Measurements from ENCODE around the gene SPIRE1. TPM values are rescaled to one million over a fixed set of nuclear protein-coding genes. Genes with fewer than 3 reads are reported as not detected.

Gene SPIRE1
- total RNA-seq, result 1 to 10 TPM; 1.1 to 3.5 TPM
- 2.4 to 8.1 reads per million in 2 donors for total RNA-seq

- DNase-seq, result peak; percentile 18 to 42 (median 34)
Observed at GRCh38 chr18:12657684-12658425, at the start of gene SPIRE1. TSS of gene SPIRE1 (minus strand) at chr18:12658107. CDS start at chr18:12657866, 241 bp downstream.

GRCh38 chr18:12703664-12704063 is 45.8 kb upstream of the SPIRE1 start:
- peaks cover 5% of the 10 kb centered on the region for H3K36me3 Mint-ChIP-seq (ENCODE audit: low read depth)
- DNase-seq (no peak), ATAC-seq (no peak)
- H3K4me1 Mint-ChIP-seq, result peaks cover 37% of the 10 kb centered on the region
- H3K4me3 Mint-ChIP-seq, result peak overlapping the region; percentile 97
- no peaks in the 10 kb centered on the region for H3K9me3 ChIP-seq (ENCODE audit: control insufficient read depth, low read length, poor library complexity, severe bottlenecking)
- H3K27ac Mint-ChIP-seq, result peak overlapping the region; percentile 97
- no peaks in the 10 kb centered on the region for H3K27me3 Mint-ChIP-seq

More at GRCh38 chr18:12657684-12658425, at the start of gene SPIRE1:
- no peaks in the 10 kb centered on the region for H3K36me3 Mint-ChIP-seq (ENCODE audit: low read depth)
- no peaks in the 10 kb centered on the region for H3K27me3 Mint-ChIP-seq
- H3K27ac Mint-ChIP-seq, result peak within 1 kb of the TSS; percentile 57
- ATAC-seq, result peak; percentile 64
- H3K9me3 ChIP-seq (ENCODE audit: control insufficient read depth, low read length, poor library complexity, severe bottlenecking), result no peaks in the 10 kb centered on the region
- H3K4me3 Mint-ChIP-seq, result peak within 1 kb of the TSS; percentile 84
- H3K4me1 Mint-ChIP-seq, result peaks cover 15% of the 10 kb centered on the region

- Mint-ChIP-seq H3K36me3 (ENCODE audit: low read depth) (peaks cover 7% of the 10 kb centered on the region), H3K27me3 (no peaks in the 10 kb centered on the region), H3K4me1 (peaks cover 39% of the 10 kb centered on the region), H3K4me3 (peak overlapping the region; percentile 97), H3K27ac (peak overlapping the region; percentile 97)
- ATAC-seq, result peak; percentile 55
- no peak for DNase-seq
- no peaks in the 10 kb centered on the region for H3K9me3 ChIP-seq (ENCODE audit: control insufficient read depth, low read length, poor library complexity, severe bottlenecking)
Observed at GRCh38 chr18:12703096-12703567, 45.2 kb upstream of the SPIRE1 start.

DNA sequence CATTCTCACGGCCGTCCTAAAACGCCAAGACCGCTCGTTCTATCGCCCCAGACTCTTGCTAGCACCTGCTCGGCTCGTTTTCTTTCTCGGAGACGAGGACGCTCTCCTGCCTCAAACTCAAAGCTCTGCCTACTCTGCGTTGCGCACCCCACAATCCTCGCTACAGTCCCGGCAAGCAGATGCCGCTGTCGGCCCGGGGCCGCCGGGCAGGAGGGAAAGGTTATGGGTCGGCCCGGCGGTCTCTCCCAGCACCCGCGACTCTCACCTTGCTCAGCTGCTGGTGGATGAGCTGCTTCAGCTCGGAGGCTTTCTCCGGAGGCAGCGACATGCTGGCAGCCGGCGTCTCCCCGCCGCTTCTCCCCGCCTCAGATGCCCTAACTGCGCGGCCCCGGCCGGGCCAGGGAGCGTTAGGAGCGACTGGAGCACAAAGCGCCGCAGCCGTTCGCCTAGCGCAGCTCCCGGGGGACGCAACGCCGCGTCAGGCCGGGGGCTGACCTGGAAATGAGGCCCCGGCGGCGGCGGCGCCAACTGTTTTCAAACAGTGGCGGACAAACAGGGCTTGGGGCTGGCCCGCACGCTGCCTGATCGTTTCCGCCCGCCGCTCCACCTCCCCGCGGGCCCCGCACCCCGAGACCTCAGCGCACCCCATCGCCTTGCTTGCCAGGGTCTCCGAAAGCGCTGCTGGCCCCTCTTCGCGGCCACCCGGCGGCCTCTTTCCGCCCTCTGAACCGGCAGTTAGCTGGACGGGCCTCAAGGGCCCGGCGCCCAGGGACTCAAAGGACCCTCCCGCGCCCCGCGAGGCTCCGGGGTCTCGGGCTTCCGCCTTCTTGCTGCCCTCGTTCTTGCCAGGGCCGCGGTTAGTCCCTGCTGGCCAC is 44.6 kb upstream of the SPIRE1 start, which contains the start of the genes CEP76 and PSMG2:
CEP76 (minus strand) TSS at position 503 of the 875 bp plus-strand sequence; CDS start at position 328, 175 bp downstream.
PSMG2 (plus strand) TSS at position 822 of the 875 bp plus-strand sequence. CDS start 66 bp downstream, outside the sequence.
- H3K36me3 Mint-ChIP-seq (ENCODE audit: low read depth), result peaks cover 7% of the 10 kb centered on the region

GRCh38 chr18:12701161-12701560 is 43.3 kb upstream of the SPIRE1 start:
- Mint-ChIP-seq H3K4me3 (peak overlapping the region; percentile 97), H3K27ac (peak overlapping the region; percentile 97), H3K27me3 (no peaks in the 10 kb centered on the region), H3K4me1 (peaks cover 39% of the 10 kb centered on the region), H3K36me3 (ENCODE audit: low read depth) (peaks cover 7% of the 10 kb centered on the region)
- no peak for DNase-seq
- no peak for ATAC-seq
- H3K9me3 ChIP-seq (ENCODE audit: control insufficient read depth, low read length, poor library complexity, severe bottlenecking), result no peaks in the 10 kb centered on the region

More for the DNA sequence above, 44.6 kb upstream of the SPIRE1 start, which contains the start of the genes CEP76 and PSMG2:
- H3K4me3 Mint-ChIP-seq, result peak within 1 kb of the TSS; percentile 97
- ATAC-seq (peak; percentile 83), DNase-seq (peak; percentile 73 to 77 (median 77))
- no peaks in the 10 kb centered on the region for H3K9me3 ChIP-seq (ENCODE audit: control insufficient read depth, low read length, poor library complexity, severe bottlenecking)
- peaks cover 39% of the 10 kb centered on the region for H3K4me1 Mint-ChIP-seq
- no peaks in the 10 kb centered on the region for H3K27me3 Mint-ChIP-seq
- H3K27ac Mint-ChIP-seq, result peak within 1 kb of the TSS; percentile 97

- no peaks in the 10 kb centered on the region for H3K27me3 Mint-ChIP-seq
- no peak for DNase-seq
- H3K36me3 Mint-ChIP-seq (ENCODE audit: low read depth), result peaks cover 7% of the 10 kb centered on the region
- H3K27ac Mint-ChIP-seq, result no peak overlapping the region
- no peak for ATAC-seq
- H3K4me3 Mint-ChIP-seq, result no peak overlapping the region
- peaks cover 31% of the 10 kb centered on the region for H3K4me1 Mint-ChIP-seq
- H3K9me3 ChIP-seq (ENCODE audit: control insufficient read depth, low read length, poor library complexity, severe bottlenecking), result no peaks in the 10 kb centered on the region
Observed at GRCh38 chr18:12699747-12700146, 41.8 kb upstream of the SPIRE1 start.

GRCh38 chr18:12694032-12694431 is 36.1 kb upstream of the SPIRE1 start:
- Mint-ChIP-seq H3K4me1 (peaks cover 10% of the 10 kb centered on the region), H3K27me3 (no peaks in the 10 kb centered on the region), H3K27ac (no peak overlapping the region), H3K36me3 (ENCODE audit: low read depth) (peaks cover 7% of the 10 kb centered on the region), H3K4me3 (no peak overlapping the region)
- H3K9me3 ChIP-seq (ENCODE audit: control insufficient read depth, low read length, poor library complexity, severe bottlenecking), result no peaks in the 10 kb centered on the region
- ATAC-seq (no peak), DNase-seq (no peak)

- Mint-ChIP-seq H3K4me3 (no peak overlapping the region), H3K27ac (no peak overlapping the region), H3K4me1 (peaks cover 8% of the 10 kb centered on the region), H3K27me3 (no peaks in the 10 kb centered on the region), H3K36me3 (ENCODE audit: low read depth) (peaks cover 5% of the 10 kb centered on the region)
- no peaks in the 10 kb centered on the region for H3K9me3 ChIP-seq (ENCODE audit: control insufficient read depth, low read length, poor library complexity, severe bottlenecking)
- no peak for ATAC-seq
- no peak for DNase-seq
Observed at GRCh38 chr18:12692206-12692605, 34.3 kb upstream of the SPIRE1 start.

DNA sequence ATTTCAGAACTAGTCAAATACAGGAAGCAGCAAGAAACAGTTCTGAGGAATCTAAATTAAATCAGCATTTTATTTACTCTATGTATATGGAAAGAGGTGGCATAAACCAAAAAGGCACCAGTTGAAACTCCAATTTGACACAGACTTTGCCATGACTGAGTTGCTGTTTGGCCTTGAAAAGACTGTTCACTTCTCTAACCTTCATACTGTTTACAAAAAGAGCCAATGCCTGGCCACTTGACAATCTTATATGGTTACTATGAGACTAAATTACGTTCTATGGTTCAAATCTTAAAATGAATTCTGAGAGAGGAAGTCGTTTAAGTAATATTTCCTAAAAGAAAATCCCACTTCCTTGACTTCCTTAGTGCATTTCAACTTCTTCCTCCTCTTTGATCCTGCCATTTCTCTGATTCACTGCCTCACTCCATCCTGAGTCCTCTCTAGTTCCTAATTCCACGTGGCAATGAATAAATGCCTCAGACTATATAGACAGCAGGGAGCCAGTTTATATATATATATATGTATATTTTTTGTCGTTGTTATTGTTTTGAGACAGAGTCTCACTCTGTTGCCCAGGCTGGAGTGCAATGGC is 31.4 kb upstream of the SPIRE1 start:
- no peak for DNase-seq
- no peaks in the 10 kb centered on the region for H3K9me3 ChIP-seq (ENCODE audit: control insufficient read depth, low read length, poor library complexity, severe bottlenecking)
- Mint-ChIP-seq H3K4me1 (peaks cover 8% of the 10 kb centered on the region), H3K36me3 (ENCODE audit: low read depth) (peaks cover 5% of the 10 kb centered on the region), H3K27me3 (no peaks in the 10 kb centered on the region), H3K4me3 (no peak overlapping the region), H3K27ac (no peak overlapping the region)
- ATAC-seq, result no peak

- ATAC-seq (no peak), DNase-seq (no peak)
- H3K4me1 Mint-ChIP-seq, result no peaks in the 10 kb centered on the region
- no peaks in the 10 kb centered on the region for H3K27me3 Mint-ChIP-seq
- H3K36me3 Mint-ChIP-seq (ENCODE audit: low read depth), result no peaks in the 10 kb centered on the region
- no peak overlapping the region for H3K27ac Mint-ChIP-seq
- H3K9me3 ChIP-seq (ENCODE audit: control insufficient read depth, low read length, poor library complexity, severe bottlenecking), result no peaks in the 10 kb centered on the region
- H3K4me3 Mint-ChIP-seq, result no peak overlapping the region
Observed at GRCh38 chr18:12686100-12686499, 28.2 kb upstream of the SPIRE1 start.

DNA sequence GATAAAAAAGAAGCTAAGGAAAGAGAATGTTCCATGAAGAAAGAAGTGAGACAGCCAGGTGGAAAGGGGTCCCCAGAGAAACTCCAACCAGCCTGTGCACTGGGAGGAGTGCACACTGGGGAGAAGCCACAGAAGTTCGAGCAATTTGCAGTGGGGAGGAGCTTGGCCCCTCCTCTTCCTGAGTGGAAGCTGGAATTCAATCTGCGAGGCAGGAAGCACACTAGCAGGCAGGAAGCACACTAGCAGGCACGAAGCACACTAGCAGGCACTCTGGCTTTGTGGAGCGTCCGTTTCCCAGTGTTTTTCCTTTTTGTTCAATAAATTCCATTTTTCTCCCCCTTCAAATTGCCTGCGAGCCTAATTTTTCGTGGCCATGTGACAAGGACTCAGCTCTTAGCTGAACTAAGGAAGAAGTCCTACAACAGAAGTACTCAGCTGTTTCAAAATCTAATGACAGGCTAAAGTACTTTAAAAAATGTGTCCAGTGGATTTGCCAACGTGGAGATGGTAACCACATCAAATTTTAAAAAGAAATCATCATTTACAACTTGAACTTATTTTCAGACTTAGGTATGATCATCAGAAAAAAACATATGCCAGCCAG is 21.4 kb upstream of the SPIRE1 start:
- H3K27ac Mint-ChIP-seq, result peak overlapping the region; percentile 49
- no peaks in the 10 kb centered on the region for H3K36me3 Mint-ChIP-seq (ENCODE audit: low read depth)
- ATAC-seq, result no peak
- no peaks in the 10 kb centered on the region for H3K27me3 Mint-ChIP-seq
- H3K4me3 Mint-ChIP-seq, result peak overlapping the region; percentile 59
- peaks cover 4% of the 10 kb centered on the region for H3K4me1 Mint-ChIP-seq
- no peak for DNase-seq
- no peaks in the 10 kb centered on the region for H3K9me3 ChIP-seq (ENCODE audit: control insufficient read depth, low read length, poor library complexity, severe bottlenecking)

DNA sequence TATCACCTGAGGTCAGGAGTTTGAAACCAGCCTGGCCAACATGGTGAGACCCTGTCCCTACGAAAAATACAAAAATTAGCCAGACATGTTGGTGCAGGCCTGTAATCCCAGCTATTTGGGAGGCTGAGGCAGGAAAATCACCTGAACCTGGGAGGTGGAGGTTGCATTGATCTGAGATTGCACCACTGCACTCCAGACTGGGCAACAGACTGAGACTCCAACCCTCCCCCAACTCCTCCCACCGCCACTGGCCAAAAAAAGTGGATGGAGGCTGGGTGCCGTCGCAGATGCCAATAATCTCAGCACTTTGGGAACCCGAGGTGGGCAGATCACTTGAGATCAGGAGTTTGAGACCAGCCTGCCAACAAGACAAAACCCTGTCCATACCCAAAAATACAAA is 10.1 kb upstream of the SPIRE1 start:
- DNase-seq (no peak), ATAC-seq (no peak)
- Mint-ChIP-seq H3K36me3 (ENCODE audit: low read depth) (no peaks in the 10 kb centered on the region), H3K27ac (no peak overlapping the region), H3K27me3 (no peaks in the 10 kb centered on the region), H3K4me1 (no peaks in the 10 kb centered on the region), H3K4me3 (no peak overlapping the region)
- H3K9me3 ChIP-seq (ENCODE audit: control insufficient read depth, low read length, poor library complexity, severe bottlenecking), result no peaks in the 10 kb centered on the region
